H1 (cell line): ENCODE data around the gene MYF5. TPM values are rescaled to one million over a fixed set of nuclear protein-coding genes. Genes with fewer than 3 reads are reported as not detected.

Source experiments
- CTCF ChIA-PET: fragments of 300-600 bp; sonication (Branson Sonifier 250); formaldehyde crosslinking; loops from one replicate; lab custom pipeline; 2021; ENCODE audit not compliant: partially characterized antibody; lab: Charles Lee
- POLR2A ChIA-PET: fragments of 300-600 bp; sonication (Branson Sonifier 250); formaldehyde crosslinking; loops from one replicate; lab custom pipeline; 2021; ENCODE audit warnings: inconsistent platforms; ENCODE audit not compliant: partially characterized antibody; lab: Charles Lee
- DNase-seq, 2 experiments: peaks; one replicate each; pipeline versions ENCODE4 v3.0.0 to v3.0.0-alpha.2; 2010 to 2022; ENCODE audit warnings: low spot score in 2 of 2, low read depth in 1 of 2, mixed read lengths in 1 of 2
- FAIRE-seq: peaks from 2 replicates; lab custom pipeline; 2011; peaks lifted over from hg19 to GRCh38; lab: Jason Lieb, UNC
- H2AFZ ChIP-seq: 2 replicates; pipeline ENCODE4 v1.8.1; 2012; ENCODE audit warnings: low read length, inconsistent platforms
- H2AK5ac ChIP-seq: 2 replicates; pipeline ENCODE4 v1.6.1; 2013; ENCODE audit warnings: low read depth, low read length
- H2BK120ac ChIP-seq: replicated peaks from 2 replicates; pipeline ENCODE3; 2013; ENCODE audit warnings: low read depth, low read length, inconsistent platforms
- H2BK12ac ChIP-seq: 2 replicates; pipeline ENCODE4 v1.6.1; 2013; ENCODE audit warnings: low read depth, low read length
- H2BK15ac ChIP-seq: 2 replicates; pipeline ENCODE4 v1.6.1; 2013; ENCODE audit warnings: low read length
- H2BK20ac ChIP-seq: 2 replicates; pipeline ENCODE4 v1.6.1; 2013; ENCODE audit warnings: low read length
- H2BK5ac ChIP-seq: 2 replicates; pipeline ENCODE4 v1.6.1; 2013; ENCODE audit warnings: low read depth, low read length
- H3K14ac ChIP-seq: 2 replicates; pipeline ENCODE4 v1.6.1; 2013; ENCODE audit warnings: inconsistent platforms; ENCODE audit not compliant: insufficient read length
- H3K18ac ChIP-seq: 2 replicates; pipeline ENCODE4 v1.6.1; 2013; ENCODE audit warnings: low read length; ENCODE audit errors: extremely low read depth
- H3K23ac ChIP-seq: 2 replicates; pipeline ENCODE4 v1.6.1; 2013; ENCODE audit warnings: inconsistent platforms; ENCODE audit not compliant: insufficient read length
- H3K23me2 ChIP-seq: 2 replicates; pipeline ENCODE4 v1.6.1; 2013; ENCODE audit warnings: low read depth, low read length
- H3K27ac ChIP-seq: 2 replicates; pipeline ENCODE4 v1.6.1; 2011; ENCODE audit warnings: low read depth, low read length, inconsistent platforms
- H3K27me3 ChIP-seq, 4 experiments: replicated peaks in 1 of 4; 1 replicate in 1 of 4; 2 replicates in 3 of 4; pipeline versions ENCODE4 v1.6.1 to v1.8.1; 2011 to 2013; ENCODE audit warnings: low read length in 3 of 4, mild to moderate bottlenecking in 3 of 4, inconsistent platforms in 2 of 4, mixed read lengths in 2 of 4, moderate library complexity in 1 of 4; ENCODE audit not compliant: control insufficient read depth in 3 of 4, insufficient read depth in 3 of 4; ENCODE audit errors: extremely low read depth in 1 of 4
- H3K36me3 ChIP-seq, 4 experiments: 2 replicates each; pipeline versions ENCODE4 v1.6.1 to v1.8.1; 2011 to 2013; ENCODE audit warnings: mild to moderate bottlenecking in 4 of 4, low read length in 3 of 4, moderate library complexity in 2 of 4, control low read depth in 1 of 4, inconsistent platforms in 1 of 4; ENCODE audit not compliant: insufficient read depth in 4 of 4, control insufficient read depth in 2 of 4
- H3K4ac ChIP-seq: replicated peaks from 2 replicates; pipeline ENCODE3; 2013; ENCODE audit warnings: low read length, low read depth, mixed read lengths, inconsistent platforms; ENCODE audit not compliant: insufficient read length
- H3K4me1 ChIP-seq, 4 experiments: replicated peaks in 1 of 4; 1 replicate in 1 of 4; 2 replicates in 3 of 4; pipeline versions ENCODE4 v1.6.1 to v1.8.1; 2011 to 2013; ENCODE audit warnings: low read length in 3 of 4, inconsistent platforms in 2 of 4, mixed read lengths in 1 of 4; ENCODE audit not compliant: insufficient read depth in 4 of 4, control insufficient read depth in 3 of 4
- H3K4me2 ChIP-seq, 2 experiments: 2 replicates each; pipeline versions ENCODE4 v1.6.1 to v1.8.1; 2011 to 2013; ENCODE audit warnings: low read depth in 2 of 2, low read length in 2 of 2, control low read depth in 1 of 2, inconsistent platforms in 1 of 2, mild to moderate bottlenecking in 1 of 2; ENCODE audit not compliant: insufficient read depth in 1 of 2
- H3K4me3 ChIP-seq, 4 experiments: fragments of 200-600, 300-600 bp in 1 of 4; sonication (generic), shearing (Covaris generic), sonication (Bioruptor Twin) in 1 of 4; 2 replicates each; pipeline versions ENCODE4 v1.5.1 to v1.8.1; 2011 to 2016; ENCODE audit warnings: low read length in 4 of 4, low read depth in 3 of 4, control low read depth in 2 of 4, inconsistent platforms in 2 of 4, mild to moderate bottlenecking in 2 of 4, mixed read lengths in 1 of 4, moderate library complexity in 1 of 4; ENCODE audit not compliant: insufficient read depth in 2 of 4; ENCODE audit errors: extremely low read depth in 1 of 4
- H3K56ac ChIP-seq: replicated peaks from 2 replicates; pipeline ENCODE3; 2013; ENCODE audit warnings: low read depth, mild to moderate bottlenecking, mixed read lengths, low read length, inconsistent platforms; ENCODE audit not compliant: insufficient read length
- H3K79me1 ChIP-seq: 2 replicates; pipeline ENCODE4 v1.6.1; 2013; ENCODE audit warnings: low read depth, low read length, control low read depth
- H3K79me2 ChIP-seq, 2 experiments: 2 replicates each; pipeline versions ENCODE4 v1.6.1 to v1.8.1; 2012 to 2013; ENCODE audit warnings: low read length in 2 of 2, mild to moderate bottlenecking in 2 of 2, inconsistent platforms in 1 of 2; ENCODE audit not compliant: insufficient read depth in 2 of 2, control insufficient read depth in 1 of 2
- H3K9ac ChIP-seq, 4 experiments: replicated peaks in 1 of 4; 1 replicate in 1 of 4; 2 replicates in 3 of 4; pipeline versions ENCODE4 v1.6.1 to v1.8.1; 2011 to 2013; ENCODE audit warnings: low read depth in 3 of 4, low read length in 3 of 4, control low read depth in 2 of 4, mild to moderate bottlenecking in 2 of 4, moderate library complexity in 2 of 4, inconsistent platforms in 1 of 4; ENCODE audit errors: extremely low read depth in 1 of 4
- H3K9me3 ChIP-seq, 2 experiments: 2 replicates each; pipeline versions ENCODE4 v1.6.1 to v1.8.1; 2012 to 2013; ENCODE audit warnings: mild to moderate bottlenecking in 2 of 2, moderate library complexity in 2 of 2, control low read depth in 1 of 2, inconsistent platforms in 1 of 2, low read depth in 1 of 2, low read length in 1 of 2, mixed read lengths in 1 of 2; ENCODE audit not compliant: insufficient read depth in 2 of 2
- H4K20me1 ChIP-seq, 2 experiments: replicated peaks in 1 of 2; 2 replicates each; pipeline versions ENCODE3 to v1.8.1; 2011 to 2013; ENCODE audit warnings: inconsistent platforms in 2 of 2, low read length in 2 of 2, mild to moderate bottlenecking in 1 of 2; ENCODE audit not compliant: insufficient read depth in 2 of 2, control insufficient read depth in 1 of 2
- H4K5ac ChIP-seq: 2 replicates; pipeline ENCODE4 v1.6.1; 2013; ENCODE audit warnings: low read length, low read depth, mixed read lengths, inconsistent platforms; ENCODE audit not compliant: insufficient read length
- H4K8ac ChIP-seq: 2 replicates; pipeline ENCODE4 v1.8.0; 2013; ENCODE audit warnings: mild to moderate bottlenecking, moderate library complexity, low read length, inconsistent platforms; ENCODE audit not compliant: insufficient read depth; ENCODE audit errors: extremely low read depth
- H4K91ac ChIP-seq: replicated peaks from 2 replicates; pipeline ENCODE3; 2013; ENCODE audit warnings: low read length, mixed read lengths, inconsistent platforms; ENCODE audit not compliant: insufficient read length
- CREB1 ChIP-seq: IDR thresholded peaks from 2 replicates; pipeline ENCODE4 v1.6.1; 2012; ENCODE audit warnings: inconsistent platforms
- JUND ChIP-seq: IDR thresholded peaks from 2 replicates; pipeline ENCODE4 v1.6.1; 2011; ENCODE audit warnings: mild to moderate bottlenecking, improper control_type of control experiment, low read length
- KDM1A ChIP-seq: fragments of 200-600, 300-600 bp; sonication (generic); IDR thresholded peaks from 2 replicates; pipeline ENCODE4 v1.7.1; 2016; ENCODE audit warnings: mild to moderate bottlenecking, low read length, borderline replicate concordance
- NRF1 ChIP-seq: IDR thresholded peaks from 2 replicates; pipeline ENCODE4 v1.6.1; 2011; ENCODE audit warnings: mild to moderate bottlenecking, low read depth, low read length, improper control_type of control experiment
- POLR2A ChIP-seq, 2 experiments: IDR thresholded peaks; 1 replicate in 1 of 2; 2 replicates in 1 of 2; pipeline ENCODE4 v1.6.1; 2011; ENCODE audit warnings: low read depth in 2 of 2, low read length in 2 of 2, mild to moderate bottlenecking in 2 of 2; ENCODE audit errors: control extremely low read depth in 1 of 2
- POU5F1 ChIP-seq: IDR thresholded peaks from 2 replicates; pipeline ENCODE4 v1.6.1; 2011; ENCODE audit warnings: low read depth, mild to moderate bottlenecking, low read length, moderate library complexity
- RAD21 ChIP-seq, 2 experiments: IDR thresholded peaks in 1 of 2; conservative IDR thresholded peaks in 1 of 2; 2 replicates each; pipeline ENCODE4 v1.6.1; 2011; ENCODE audit warnings: low read depth in 2 of 2, low read length in 2 of 2, improper control_type of control experiment in 1 of 2, inconsistent platforms in 1 of 2, mild to moderate bottlenecking in 1 of 2, moderate library complexity in 1 of 2
- RNF2 ChIP-seq: fragments of 200-900, 300-1000 bp; sonication (generic); IDR thresholded peaks from 2 replicates; pipeline ENCODE4 v1.7.1; 2016; ENCODE audit warnings: borderline replicate concordance, low read depth, mild to moderate bottlenecking, antibody characterized with exemption, low read length; ENCODE audit not compliant: poor library complexity, severe bottlenecking; ENCODE audit errors: missing control alignments
- SUZ12 ChIP-seq: fragments of 200-600 bp; sonication (generic); IDR thresholded peaks from 2 replicates; pipeline ENCODE4 v1.6.1; 2012; ENCODE audit warnings: mild to moderate bottlenecking, inconsistent platforms, low read length, moderate library complexity, mixed read lengths
- WGBS, 2 experiments: shearing (Covaris generic) in 1 of 2; methylation state at CpG; one replicate each; pipeline versions ENCODE4 v1.1.6 to v1.1.7; 2013 to 2015; ENCODE audit warnings: low lambda C conversion rate in 2 of 2, mixed read lengths in 2 of 2, inconsistent platforms in 1 of 2, low coverage in 1 of 2, missing lambda C conversion rate in 1 of 2; ENCODE audit not compliant: insufficient replicate concordance in 2 of 2, insufficient coverage in 1 of 2, insufficient read length in 1 of 2; ENCODE audit errors: extremely low coverage in 1 of 2, missing lambda C conversion rate in 1 of 2; 5-methylcytosine and 5-hydroxymethylcytosine counted together
- polyA plus RNA-seq, 7 experiments: library from polyadenylated mRNA; depleted of rRNA in 3 of 7; stranded (reverse) in 5 of 7; unstranded in 2 of 7; fragments of >200 nt in 5 of 7; fragments of 200-250 nt in 2 of 7; gene quantifications; 1 replicate in 5 of 7; 2 replicates in 1 of 7; 4 replicates in 1 of 7; pipeline versions ENCODE4 v1.2.1 to v1.2.3, GENCODE V29; 2011 to 2013; ENCODE audit warnings: missing spikeins in 2 of 7, mixed read lengths in 2 of 7
- total RNA-seq: library from RNA; stranded (reverse); fragmentation: NEBNext Ultra II Directional; extraction: Animal tissue kit (Norgen Biotek cat#: 25700); gene quantifications from 2 replicates; pipeline ENCODE4 v1.2.1, GENCODE V29; 2021
- TF ChIP-seq, protein P1 (sequence below): IDR thresholded peaks from 2 replicates; pipeline ENCODE4 v1.6.1; 2012; ENCODE audit warnings: inconsistent platforms

MYF5 gene
- total and polyA plus RNA-seq, 2 of the 8 experiments (the other 6 are each of a cell fraction or from before 2014, with no cell fraction given) = 0.09 TPM; not detected in 1

- H3K36me3 ChIP-seq = no peaks in the 10 kb centered on the region
- no peak overlapping the region for H4K5ac ChIP-seq
- H2BK5ac ChIP-seq = no peak overlapping the region
- peaks cover 0 to 10% (median 5%) of the 10 kb centered on the region in 4 experiments; a peak in 3 of 7 replicates for H3K4me1 ChIP-seq
- DNase-seq (no peak), FAIRE-seq (no peak)
- no peak overlapping the region for H2BK20ac ChIP-seq
- no peaks in the 10 kb centered on the region for H3K79me2 ChIP-seq
- H3K9ac ChIP-seq = no peak overlapping the region
- no peaks in the 10 kb centered on the region for H3K27me3 ChIP-seq
- no peak overlapping the region for H2BK15ac ChIP-seq
- H3K23ac ChIP-seq = no peak overlapping the region
- H4K20me1 ChIP-seq = no peaks in the 10 kb centered on the region
- no peak overlapping the region for H4K8ac ChIP-seq
- H3K14ac ChIP-seq = no peak overlapping the region
- H3K4me2 ChIP-seq = no peak overlapping the region
- H3K23me2 ChIP-seq = no peaks in the 10 kb centered on the region
- ChIA-PET CTCF (interaction anchor here (0.8 kb wide), 1 partner anchor 126 kb away, joined by 3 read pairs; no protein-coding TSS in a partner anchor), POLR2A (no interaction called here)
- H2AK5ac ChIP-seq = no peak overlapping the region
- H2AFZ ChIP-seq = no peak overlapping the region
- no peak overlapping the region for H4K91ac ChIP-seq
- no peak overlapping the region for H2BK12ac ChIP-seq
- no peak overlapping the region for H3K18ac ChIP-seq
- no peak overlapping the region for H3K27ac ChIP-seq
- no peaks in the 10 kb centered on the region for H3K9me3 ChIP-seq
- no peak overlapping the region for H3K4me3 ChIP-seq
- H2BK120ac ChIP-seq = no peak overlapping the region
- TF ChIP-seq NRF1 (no peak), CREB1 (no peak), POU5F1 (no peak), KDM1A (no peak), RNF2 (no peak), RAD21 (IDR thresholded peaks at IDR 0.05 in 1 of 2, conservative IDR thresholded peaks at IDR 0.05 in 1 of 2; ENCODE audit: low read depth in 2 of 2, low read length in 2 of 2) (no peak), POLR2A (IDR thresholded peaks at IDR 0.05; ENCODE audit: control extremely low read depth in 1 of 2, low read depth in 2 of 2, low read length in 2 of 2) (no peak), JUND (no peak), SUZ12 (no peak)
- TF ChIP-seq, protein P1, sequence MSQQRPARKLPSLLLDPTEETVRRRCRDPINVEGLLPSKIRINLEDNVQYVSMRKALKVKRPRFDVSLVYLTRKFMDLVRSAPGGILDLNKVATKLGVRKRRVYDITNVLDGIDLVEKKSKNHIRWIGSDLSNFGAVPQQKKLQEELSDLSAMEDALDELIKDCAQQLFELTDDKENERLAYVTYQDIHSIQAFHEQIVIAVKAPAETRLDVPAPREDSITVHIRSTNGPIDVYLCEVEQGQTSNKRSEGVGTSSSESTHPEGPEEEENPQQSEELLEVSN = no peak
- H3K79me1 ChIP-seq = no peaks in the 10 kb centered on the region
- no peak overlapping the region for H3K4ac ChIP-seq
- no peak overlapping the region for H3K56ac ChIP-seq
- WGBS, 2 experiments = 74% methylated on average over 1 of the region's 1 CpG; no CpG with 5 or more reads in 1 of the 2 experiments
These were observed 49.5 kb downstream of the MYF5 start for GRCh38 chr12:80766210-80766609.
